Thymus (tissue), 11 donors: ENCODE results near the gene TFR2. TPM values are rescaled to one million over a fixed set of nuclear protein-coding genes. Genes with fewer than 3 reads are reported as not detected.

ENCODE experiments used
- DNase-seq, 9 donors: peaks; one replicate each; pipeline ENCODE4 v3.0.0-alpha.2; 2013; ENCODE audit warnings: low spot score in 9 of 9, low read depth in 6 of 9, missing footprints in 1 of 9
- H3K27ac ChIP-seq, 2 donors: one replicate each; pipeline ENCODE4 v1.5.1; 2013; ENCODE audit warnings: control low read depth in 1 of 2, low read depth in 1 of 2, low read length in 1 of 2, mild to moderate bottlenecking in 1 of 2, moderate library complexity in 1 of 2
- H3K27me3 ChIP-seq, 2 donors: one replicate each; pipeline ENCODE4 v1.5.1; 2013; ENCODE audit warnings: low read length in 1 of 2; ENCODE audit not compliant: control insufficient read depth in 2 of 2, insufficient read depth in 1 of 2
- H3K36me3 ChIP-seq, 2 donors: one replicate each; pipeline ENCODE4 v1.5.1; 2013; ENCODE audit warnings: low read length in 1 of 2, mild to moderate bottlenecking in 1 of 2, moderate library complexity in 1 of 2; ENCODE audit not compliant: control insufficient read depth in 2 of 2, insufficient read depth in 2 of 2
- H3K4me1 ChIP-seq, 2 donors: one replicate each; pipeline ENCODE4 v1.5.1; 2013; ENCODE audit warnings: low read length in 2 of 2; ENCODE audit not compliant: control insufficient read depth in 2 of 2, insufficient read depth in 2 of 2
- H3K4me3 ChIP-seq, 2 donors: one replicate each; pipeline ENCODE4 v1.5.1; 2013; ENCODE audit warnings: low read length in 2 of 2, control low read depth in 1 of 2, mild to moderate bottlenecking in 1 of 2
- H3K9me3 ChIP-seq, 2 donors: one replicate each; pipeline ENCODE4 v1.5.1; 2013; ENCODE audit warnings: low read length in 1 of 2, mild to moderate bottlenecking in 1 of 2; ENCODE audit not compliant: control insufficient read depth in 2 of 2, insufficient read depth in 1 of 2
- WGBS: extraction: QIAGEN DNeasy Blood & Tissue Kit; methylation state at CpG from one replicate; pipeline ENCODE4 v1.1.7; 2013; 5-methylcytosine and 5-hydroxymethylcytosine counted together
- polyA plus RNA-seq: library from polyadenylated mRNA; stranded (reverse); fragments of 200-250 nt; gene quantifications from one replicate; pipeline ENCODE4 v1.2.3, GENCODE V29; 2013
- total RNA-seq: library from RNA; stranded (reverse); fragments of 120-200 nt; gene quantifications from one replicate; pipeline ENCODE4 v1.2.4, GENCODE V29; 2013
- donor health status: healthy.

The TFR2 gene
- total and polyA plus RNA-seq, 2 donors, result 0.80 to 1.0 TPM

GRCh38 chr7:100639995-100640516 lies 1.3 kb downstream of the TFR2 start:
- Histone ChIP-seq H3K4me3 (no peak overlapping the region), H3K27me3 (peaks cover 0 to 17% of the 10 kb centered on the region in 2 donors), H3K36me3 (no peaks in the 10 kb centered on the region), H3K9me3 (no peaks in the 10 kb centered on the region), H3K27ac (no peak overlapping the region), H3K4me1 (no peaks in the 10 kb centered on the region)
- 95% methylated on average over 17 of the region's 17 CpGs for WGBS
- DNase-seq, result no peak

GRCh38 chr7:100632951-100633717 lies 8.2 kb downstream of the TFR2 start:
- no peak overlapping the region for H3K27ac ChIP-seq
- WGBS, result 2% methylated on average over 72 of the region's 72 CpGs
- peaks cover 0 to 14% of the 10 kb centered on the region in 2 donors for H3K4me1 ChIP-seq
- peaks cover 0 to 6% of the 10 kb centered on the region in 2 donors for H3K9me3 ChIP-seq
- peaks cover 10 to 48% of the 10 kb centered on the region in 2 donors for H3K27me3 ChIP-seq
- DNase-seq, result peak in 2 of 9 donors; percentile 18 to 37
- H3K4me3 ChIP-seq, result peak overlapping the region; percentile 48 to 55
- no peaks in the 10 kb centered on the region for H3K36me3 ChIP-seq

- H3K36me3 ChIP-seq, result no peaks in the 10 kb centered on the region
- no peak for DNase-seq
- no peak overlapping the region for H3K4me3 ChIP-seq
- 95% methylated on average over 4 of the region's 4 CpGs for WGBS
- H3K4me1 ChIP-seq, result peaks cover 11 to 28% of the 10 kb centered on the region in 2 donors
- H3K27ac ChIP-seq, result no peak overlapping the region
- H3K27me3 ChIP-seq, result peaks cover 12 to 58% of the 10 kb centered on the region in 2 donors
- H3K9me3 ChIP-seq, result peaks cover 0 to 6% of the 10 kb centered on the region in 2 donors
Observed at GRCh38 chr7:100630066-100630465, 11.3 kb downstream of the TFR2 start.

DNA sequence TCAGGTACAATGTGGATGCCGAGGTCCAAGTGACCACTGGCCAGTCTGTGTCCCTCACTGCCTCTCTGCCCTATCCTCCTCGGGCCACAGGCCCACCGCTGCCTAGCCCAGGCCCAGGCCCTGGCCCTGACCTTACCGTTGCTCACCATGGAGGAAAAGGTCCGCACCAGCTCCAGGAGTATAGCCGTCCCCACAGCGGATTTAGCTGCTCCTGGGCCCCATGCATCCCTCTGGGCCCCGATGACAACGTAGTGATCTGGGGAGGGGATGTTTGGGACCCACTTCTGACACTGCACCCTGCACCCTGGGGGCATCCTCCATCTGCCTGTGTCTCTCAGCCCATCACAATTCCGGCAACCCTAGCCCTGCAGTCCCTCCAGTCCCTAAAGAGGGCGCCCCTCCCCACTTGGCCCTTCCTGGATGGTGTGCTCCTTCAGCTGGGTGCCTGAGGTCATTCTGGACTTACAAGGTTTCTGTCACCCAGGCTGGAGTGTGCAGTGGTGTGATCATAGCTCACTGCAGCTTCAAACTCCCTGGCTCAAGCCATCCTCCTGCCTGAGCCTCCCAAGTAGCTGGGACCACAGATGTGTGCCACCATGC lies 12.1 kb downstream of the TFR2 start:
- Histone ChIP-seq H3K4me3 (no peak overlapping the region), H3K36me3 (no peaks in the 10 kb centered on the region), H3K4me1 (peaks cover 11 to 28% of the 10 kb centered on the region in 2 donors), H3K27me3 (peaks cover 12 to 49% of the 10 kb centered on the region in 2 donors), H3K9me3 (peaks cover 0 to 6% of the 10 kb centered on the region in 2 donors), H3K27ac (no peak overlapping the region)
- no peak for DNase-seq
- 98% methylated on average over 11 of the region's 11 CpGs for WGBS

GRCh38 chr7:100627238-100627549 lies 14.2 kb downstream of the TFR2 start:
- 98% methylated on average over 21 of the region's 21 CpGs for WGBS
- no peaks in the 10 kb centered on the region for H3K36me3 ChIP-seq
- no peaks in the 10 kb centered on the region for H3K9me3 ChIP-seq
- no peak for DNase-seq
- peaks cover 6 to 29% of the 10 kb centered on the region in 2 donors for H3K27me3 ChIP-seq
- H3K4me1 ChIP-seq, result peaks cover 11 to 13% of the 10 kb centered on the region in 2 donors
- H3K27ac ChIP-seq, result peak overlapping the region in 1 of 2 donors; percentile 68
- H3K4me3 ChIP-seq, result peak overlapping the region; percentile 35 to 48

GRCh38 chr7:100626530-100627237 lies 14.7 kb downstream of the TFR2 start:
- peaks cover 11 to 13% of the 10 kb centered on the region in 2 donors for H3K4me1 ChIP-seq
- 2% methylated on average over 37 of the region's 37 CpGs for WGBS
- no peaks in the 10 kb centered on the region for H3K36me3 ChIP-seq
- H3K9me3 ChIP-seq, result no peaks in the 10 kb centered on the region
- peaks cover 2 to 24% of the 10 kb centered on the region in 2 donors for H3K27me3 ChIP-seq
- H3K27ac ChIP-seq, result peak overlapping the region; percentile 68 to 85
- peak overlapping the region; percentile 35 to 48 for H3K4me3 ChIP-seq
- peak in 7 of 9 donors; percentile 57 to 92 (median 79) for DNase-seq

DNA sequence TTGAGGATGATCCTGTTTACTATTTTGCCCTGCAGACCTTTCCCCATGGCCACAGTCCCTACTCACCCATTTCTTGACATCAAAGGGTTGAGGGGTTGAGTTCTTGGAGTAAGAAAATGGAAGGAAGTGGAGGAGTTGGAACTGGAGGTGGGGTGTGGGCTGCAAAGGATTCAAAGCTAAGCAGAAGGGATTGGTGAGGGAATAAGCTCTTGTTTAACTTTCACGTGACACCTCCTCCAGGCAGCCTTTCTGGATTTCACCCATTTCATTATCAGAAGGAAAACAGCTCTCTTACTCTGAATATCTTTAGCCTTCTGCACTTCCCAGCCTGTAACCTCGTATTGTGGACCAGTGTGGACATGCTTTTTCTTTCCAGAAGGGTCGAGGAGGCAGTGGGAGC lies 15.3 kb downstream of the TFR2 start:
- Histone ChIP-seq H3K9me3 (no peaks in the 10 kb centered on the region), H3K36me3 (no peaks in the 10 kb centered on the region), H3K4me3 (peak overlapping the region in 1 of 2 donors; percentile 48), H3K27me3 (peaks cover 2 to 20% of the 10 kb centered on the region in 2 donors), H3K27ac (peak overlapping the region in 1 of 2 donors; percentile 31), H3K4me1 (peaks cover 11 to 13% of the 10 kb centered on the region in 2 donors)
- no peak for DNase-seq
- 19% methylated on average over 3 of the region's 3 CpGs for WGBS

- Histone ChIP-seq H3K9me3 (no peaks in the 10 kb centered on the region), H3K4me1 (peaks cover 11 to 13% of the 10 kb centered on the region in 2 donors), H3K36me3 (no peaks in the 10 kb centered on the region), H3K27ac (no peak overlapping the region), H3K27me3 (peaks cover 2 to 14% of the 10 kb centered on the region in 2 donors), H3K4me3 (no peak overlapping the region)
- 96% methylated on average over 15 of the region's 15 CpGs for WGBS
- no peak for DNase-seq
Observed at GRCh38 chr7:100623951-100624824, 17.2 kb downstream of the TFR2 start.
